Activated CD8-positive, alpha-beta memory T cell treated with anti-CD3 and anti-CD28 coated beads for 48 hours (primary cell): Measurements from ENCODE around the gene RSPH10B2.
A peak's percentile ranks its signal among the peaks of the same experiment; 100 is the strongest.
"Not testable (repeated sequence)": the region's sequence is repeated elsewhere in the genome, so short reads cannot be mapped to it uniquely, and the experiment has no call there.

ENCODE experiments used
- DNase-seq, 3 experiments: peaks; one replicate each; pipeline ENCODE4 v3.0.0-alpha.2; 2020; ENCODE audit warnings: low read depth in 2 of 3, low spot score in 2 of 3

Gene RSPH10B2

GRCh38 chr7:6781581-6781980, 27.7 kb downstream of the RSPH10B2 start:
- not testable (repeated sequence) for DNase-seq

DNA sequence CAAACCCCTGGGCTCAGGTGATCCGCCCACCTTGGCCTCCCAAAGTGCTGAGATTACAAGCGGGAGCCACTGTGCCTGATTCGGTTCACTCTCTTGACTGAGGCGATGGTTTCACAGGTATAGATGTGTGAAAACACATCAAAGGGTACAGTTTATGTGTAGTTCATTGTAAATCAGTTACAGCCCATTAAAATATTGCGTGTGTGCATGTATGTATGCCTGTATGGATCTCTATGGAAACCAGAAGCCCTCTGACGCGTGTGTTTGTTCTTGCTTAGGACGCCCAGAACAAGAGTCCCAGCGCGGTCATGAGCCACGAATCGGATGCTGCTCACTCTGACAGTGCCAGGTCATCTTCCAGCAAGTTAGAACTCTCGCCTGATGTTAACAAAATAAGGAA, 35.5 kb downstream of the RSPH10B2 start:
- DNase-seq = not testable (repeated sequence)

- DNase-seq = not testable (repeated sequence)
Observed at GRCh38 chr7:6792113-6792872, 38.4 kb downstream of the RSPH10B2 start.

DNA sequence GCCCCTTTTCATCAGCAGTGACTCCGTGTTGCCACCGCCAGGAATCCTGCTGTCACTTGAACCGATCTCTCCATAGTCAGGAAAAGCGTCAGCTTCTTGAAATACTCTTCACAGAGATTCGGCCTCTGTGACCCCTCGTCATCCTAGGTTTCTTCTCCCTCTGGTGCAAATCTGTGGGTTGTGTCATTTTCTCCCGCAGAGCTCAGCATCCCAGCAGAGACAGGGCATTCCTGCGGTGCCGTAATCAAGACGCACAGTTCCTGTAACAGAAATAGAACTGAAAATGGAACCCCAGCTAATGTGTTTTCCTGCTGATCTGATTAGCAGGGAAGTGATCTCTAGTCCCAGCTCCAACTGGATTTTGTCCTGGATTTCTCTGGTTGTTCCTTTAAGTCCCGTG, 40.4 kb downstream of the RSPH10B2 start:
- not testable (repeated sequence) for DNase-seq

DNA sequence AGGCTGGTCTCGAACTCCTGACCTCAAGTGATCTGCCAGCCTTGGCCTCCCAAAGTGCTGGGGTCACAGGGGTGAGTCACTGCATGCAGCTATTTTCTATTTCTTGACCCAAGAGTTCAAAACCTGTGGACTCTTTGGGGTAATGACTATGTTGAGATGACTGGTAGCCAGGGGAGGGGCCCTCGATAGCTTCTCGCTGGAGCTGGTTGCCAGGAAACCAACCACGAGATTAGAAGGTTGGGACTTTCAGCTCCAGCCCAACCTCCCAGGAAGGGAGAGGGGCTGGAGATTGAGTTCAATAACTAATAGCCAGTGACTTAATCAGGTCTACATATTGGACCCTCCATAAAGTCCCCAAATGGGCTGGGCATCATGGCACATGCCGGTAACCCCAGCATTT, 43.3 kb downstream of the RSPH10B2 start:
- not testable (repeated sequence) for DNase-seq

DNA sequence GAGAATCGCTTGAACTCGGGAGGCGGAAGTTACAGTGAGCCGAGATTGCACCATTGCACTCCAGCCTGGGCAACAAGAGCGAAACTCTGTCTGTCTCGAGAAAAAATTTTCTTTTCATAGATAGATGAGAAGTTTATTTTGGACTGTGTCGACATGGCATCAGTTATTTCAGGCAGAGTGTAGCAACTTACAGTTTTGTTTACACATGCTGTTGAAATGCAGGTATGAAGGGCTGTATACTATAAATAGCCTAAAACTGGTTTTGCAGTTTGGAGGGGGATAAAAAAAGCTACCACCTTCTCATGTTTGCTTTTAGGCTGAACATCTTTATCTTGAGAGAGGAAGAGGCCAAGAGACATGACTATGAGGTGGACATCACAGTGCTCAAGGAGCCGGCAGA, 44.1 kb downstream of the RSPH10B2 start:
- not testable (repeated sequence) for DNase-seq

- DNase-seq = not testable (repeated sequence)
Observed at GRCh38 chr7:6799887-6800286, 46.0 kb downstream of the RSPH10B2 start.

- DNase-seq = not testable (repeated sequence)
Observed at GRCh38 chr7:6800331-6800730, 46.4 kb downstream of the RSPH10B2 start.

GRCh38 chr7:6807393-6807918, 53.6 kb downstream of the RSPH10B2 start:
- DNase-seq = not testable (repeated sequence)

- DNase-seq = not testable (repeated sequence)
Observed at GRCh38 chr7:6807959-6808358, 54.1 kb downstream of the RSPH10B2 start.

- DNase-seq = not testable (repeated sequence)
Observed at GRCh38 chr7:6813011-6813410, 59.1 kb downstream of the RSPH10B2 start.

GRCh38 chr7:6815470-6815869, 61.6 kb downstream of the RSPH10B2 start:
- DNase-seq = not testable (repeated sequence)

- DNase-seq = not testable (repeated sequence)
Observed at GRCh38 chr7:6821622-6822021, 67.7 kb downstream of the RSPH10B2 start.

DNA sequence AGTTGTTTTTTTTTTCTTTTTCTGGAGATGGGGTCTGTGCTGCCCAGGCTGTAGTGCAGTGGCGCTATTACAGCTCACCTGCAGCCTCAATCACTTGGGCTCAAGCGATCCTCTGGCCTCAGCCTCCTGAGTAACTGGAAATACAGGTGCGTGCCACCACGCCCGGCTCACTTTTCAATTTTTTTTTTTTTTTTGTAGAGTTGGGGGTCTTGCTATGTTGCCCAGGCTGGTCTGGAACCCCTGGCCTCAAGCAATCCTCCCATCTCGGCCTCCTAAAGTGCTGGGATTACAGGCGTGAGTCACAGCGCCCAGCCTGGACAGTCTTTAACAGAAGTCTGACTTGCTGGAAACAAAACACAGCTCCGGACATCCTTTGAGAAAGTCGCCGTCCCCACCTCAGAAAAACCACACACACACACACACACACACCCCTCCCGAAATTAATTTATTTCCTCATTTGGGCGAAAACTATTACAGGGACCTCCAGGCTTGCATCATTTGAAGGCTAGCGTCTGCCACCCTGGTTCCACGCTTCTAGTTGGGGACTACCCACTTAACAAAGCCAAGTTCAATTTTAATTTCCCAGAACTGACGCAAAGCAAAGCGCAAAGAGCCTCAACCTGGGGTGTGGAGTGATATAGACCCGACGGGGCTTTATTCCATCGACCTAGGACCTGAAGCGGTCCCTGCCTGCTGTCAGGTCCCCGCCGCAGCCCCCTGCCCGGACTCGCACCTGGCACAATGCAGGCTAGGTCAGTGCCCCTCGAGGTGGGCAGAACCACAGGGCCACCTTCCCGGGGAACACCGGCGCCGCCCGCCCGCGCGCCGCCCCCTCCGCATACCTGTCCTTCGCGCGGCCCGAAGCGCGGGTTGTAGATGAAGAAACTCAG, 71.6 kb downstream of the RSPH10B2 start:
- not testable (repeated sequence) for DNase-seq

- DNase-seq = peak; percentile 54 to 70 (median 60)
Observed at GRCh38 chr7:6826151-6826550, 72.2 kb downstream of the RSPH10B2 start, which contains the start of gene CCZ1B. Gene CCZ1B (minus strand): TSS chr7:6826275. CDS start chr7:6826197, 78 bp downstream.

- not testable (repeated sequence) for DNase-seq
Observed at GRCh38 chr7:6827180-6827579, 73.3 kb downstream of the RSPH10B2 start.

DNA sequence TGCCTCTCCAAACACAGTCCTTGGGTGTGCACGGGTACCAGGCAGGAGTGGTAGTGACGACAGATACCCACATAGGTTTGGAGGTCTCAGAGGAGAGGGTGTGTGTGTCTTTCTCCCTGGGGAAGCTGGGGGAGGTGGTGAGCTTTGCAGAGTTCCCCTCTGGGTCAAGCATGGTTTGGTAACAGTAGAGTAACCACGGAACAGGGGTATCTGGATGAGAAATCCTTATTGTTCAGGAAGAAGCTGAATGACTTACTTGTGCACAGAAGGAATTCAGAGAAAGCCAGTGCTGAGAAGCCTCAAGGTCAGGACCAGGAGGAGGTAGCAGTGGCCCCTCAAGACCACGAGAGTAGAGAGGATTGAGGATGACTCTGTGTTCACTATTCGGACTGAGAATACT, 75.7 kb downstream of the RSPH10B2 start:
- DNase-seq = not testable (repeated sequence)

DNA sequence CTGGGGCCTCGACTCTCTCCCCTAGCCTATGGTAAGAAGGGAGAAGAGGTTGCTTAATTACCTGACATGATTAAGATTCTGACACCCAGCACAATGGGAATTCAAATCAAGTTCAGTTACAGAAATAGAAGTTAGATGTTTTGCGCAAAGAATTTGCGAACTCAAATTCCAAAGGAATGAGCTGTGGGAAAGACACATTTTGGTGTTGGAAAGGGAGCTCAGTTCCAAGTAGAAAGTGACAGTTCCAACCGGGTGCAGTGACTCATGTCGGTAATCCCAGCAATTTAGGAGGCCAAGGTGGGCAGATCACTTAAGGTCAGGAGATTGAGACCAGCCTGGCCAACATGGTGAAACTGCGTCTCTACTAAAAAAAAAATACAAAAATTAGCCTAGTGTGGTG, 76.1 kb downstream of the RSPH10B2 start:
- DNase-seq = not testable (repeated sequence)

DNA sequence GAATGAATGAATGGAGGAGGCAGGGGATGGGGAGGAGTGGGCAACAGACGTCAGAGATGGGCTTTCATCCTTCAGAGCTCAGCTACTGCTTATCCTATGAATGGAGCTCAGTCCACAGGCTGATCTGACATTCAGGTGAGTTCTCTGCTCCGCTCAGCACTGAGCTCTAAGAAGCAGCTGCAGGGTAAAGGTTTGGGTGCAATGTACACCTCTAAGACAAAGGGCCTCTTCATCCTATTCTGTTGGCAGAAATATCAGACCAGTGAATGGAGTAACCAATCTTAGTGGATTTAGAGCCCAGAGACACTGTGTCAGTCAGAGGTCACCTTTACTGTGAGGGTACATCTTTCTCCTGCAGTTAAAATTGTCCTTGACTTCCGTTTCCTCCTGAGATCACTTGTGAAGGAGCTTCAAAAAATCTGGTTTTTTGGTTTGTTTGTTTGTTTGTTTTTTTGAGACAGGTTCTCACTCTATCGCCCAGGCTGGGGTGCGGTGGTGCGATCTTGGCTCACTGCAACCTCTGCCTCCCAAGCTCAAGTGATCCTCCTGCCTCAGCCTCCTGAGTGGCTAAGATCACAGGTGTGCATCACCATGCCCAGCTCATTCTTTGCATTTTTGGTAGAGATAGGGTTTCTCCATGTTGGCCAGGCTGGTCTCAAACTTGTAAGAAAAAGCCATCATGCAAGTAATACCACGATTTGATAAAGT, 77.3 kb downstream of the RSPH10B2 start:
- DNase-seq = no peak

DNA sequence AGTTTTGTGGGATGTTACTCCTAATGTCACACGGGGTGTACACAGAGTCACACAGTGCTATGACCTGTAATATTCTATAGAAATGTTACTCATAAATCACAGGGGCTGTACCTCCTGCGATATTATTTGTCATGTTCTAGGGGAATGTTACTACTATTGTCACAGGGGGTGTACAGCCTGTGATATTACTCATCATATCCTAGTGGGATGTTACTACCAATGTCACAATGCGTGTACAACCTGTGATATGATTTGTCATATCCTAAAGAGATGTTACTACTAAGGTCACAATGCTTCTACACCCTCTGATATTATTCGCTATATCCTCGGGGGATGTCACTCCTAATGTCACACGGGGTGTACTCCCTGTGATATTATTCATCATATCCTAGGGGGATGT, 79.7 kb downstream of the RSPH10B2 start:
- DNase-seq = no peak

- not testable (repeated sequence) for DNase-seq
Observed at GRCh38 chr7:6835521-6835920, 81.6 kb downstream of the RSPH10B2 start.
